PC-3 (cell line): ENCODE data around the gene FAM118B. TPM values are rescaled to one million over a fixed set of nuclear protein-coding genes. Genes with fewer than 3 reads are reported as not detected.
A peak's percentile ranks its signal among the peaks of the same experiment; 100 is the strongest.

Experiments used
- ATAC-seq: fragments of 200-7000 bp; cut with Tn5 transposase; 2 replicates; pipeline ENCODE4 v1.9.1; 2020; ENCODE audit warnings: mild to moderate bottlenecking, moderate library complexity
- BruUV-seq: library from RNA; stranded (reverse); fragments of 400-500 nt; replicated peaks from 2 replicates; lab custom pipeline; 2021; lab: Mats Ljungman, UMichigan
- CTCF ChIA-PET: fragments of 300-600 bp; sonication (Branson Sonifier 250); formaldehyde crosslinking; loops from one replicate; lab custom pipeline; 2022; ENCODE audit warnings: antibody characterized with exemption; lab: Charles Lee
- POLR2A ChIA-PET: fragments of 300-600 bp; sonication (Branson Sonifier 250); formaldehyde crosslinking; loops from one replicate; lab custom pipeline; 2022; ENCODE audit warnings: antibody characterized with exemption; ENCODE audit not compliant: unreplicated experiment; lab: Charles Lee
- DNase-seq: peaks from one replicate; pipeline ENCODE4 v3.0.0-alpha.2; 2015
- H2AFZ ChIP-seq: fragments of 300-600 bp; sonication (generic); 2 replicates; pipeline ENCODE4 v1.6.0; 2016; ENCODE audit warnings: antibody characterized with exemption, low read length
- H3F3A ChIP-seq: fragments of 300-600 bp; sonication (generic); one replicate; pipeline ENCODE4 v1.6.0; 2017; ENCODE audit warnings: antibody characterized with exemption, low read length, control low read depth, mild to moderate bottlenecking; ENCODE audit not compliant: unreplicated experiment
- H3K27ac ChIP-seq: fragments of 300-600 bp; sonication (generic); 2 replicates; pipeline ENCODE4 v1.5.1; 2016; ENCODE audit warnings: mild to moderate bottlenecking, low read length
- H3K27me3 ChIP-seq: fragments of 300-600 bp; sonication (generic); 2 replicates; pipeline ENCODE4 v1.6.1; 2016; ENCODE audit warnings: low read length, mixed read lengths
- H3K36me3 ChIP-seq: fragments of 300-600 bp; sonication (generic); 2 replicates; pipeline ENCODE4 v1.6.1; 2016; ENCODE audit warnings: low read depth, mixed run types, low read length, mixed read lengths
- H3K4me1 ChIP-seq: fragments of 300-600 bp; sonication (generic); 2 replicates; pipeline ENCODE4 v1.5.1; 2016; ENCODE audit warnings: low read length; ENCODE audit not compliant: insufficient read depth
- H3K4me2 ChIP-seq: fragments of 300-600 bp; sonication (generic); 2 replicates; pipeline ENCODE4 v1.6.0; 2016; ENCODE audit warnings: low read length
- H3K4me3 ChIP-seq: fragments of 300-600 bp; sonication (generic); 2 replicates; pipeline ENCODE4 v1.5.1; 2016; ENCODE audit warnings: mild to moderate bottlenecking, low read length, mixed read lengths
- H3K79me2 ChIP-seq: fragments of 300-600 bp; sonication (generic); 2 replicates; pipeline ENCODE4 v1.6.1; 2017; ENCODE audit warnings: low read length, mixed read lengths
- H3K9ac ChIP-seq: fragments of 300-600 bp; sonication (generic); 2 replicates; pipeline ENCODE4 v1.6.0; 2016; ENCODE audit warnings: mild to moderate bottlenecking, low read length
- H3K9me2 ChIP-seq: fragments of 300-600 bp; sonication (generic); replicated peaks from 2 replicates; pipeline ENCODE4 v1.6.1; 2016; ENCODE audit warnings: mixed run types, low read length, mixed read lengths
- H3K9me3 ChIP-seq: fragments of 300-600 bp; sonication (generic); 2 replicates; pipeline ENCODE4 v1.6.1; 2016; ENCODE audit warnings: low read length, mixed read lengths
- H4K20me1 ChIP-seq: fragments of 300-600 bp; sonication (generic); 2 replicates; pipeline ENCODE4 v1.6.1; 2016; ENCODE audit warnings: low read length, mixed read lengths
- EZH2 ChIP-seq: fragments of 300-600 bp; sonication (generic); IDR thresholded peaks from one replicate; pipeline ENCODE4 v1.6.1; 2017; ENCODE audit warnings: antibody characterized with exemption, mild to moderate bottlenecking, low read length; ENCODE audit not compliant: unreplicated experiment
- EZH2phosphoT487 ChIP-seq: fragments of 300-600 bp; sonication (generic); IDR thresholded peaks from 2 replicates; pipeline ENCODE4 v1.6.1; 2018; ENCODE audit warnings: mild to moderate bottlenecking, antibody characterized with exemption, low read length, borderline replicate concordance
- intact Hi-C: fragments of 100-400 bp; cut with micrococcal nuclease; formaldehyde crosslinking; loops from 2 replicates; pipeline ENCODE4 v1.9.0; 2023
- total RNA-seq: library from RNA; depleted of rRNA; stranded (reverse); fragments of >200 nt; gene quantifications from 2 replicates; pipeline ENCODE4 v1.2.3, GENCODE V29; 2014
- TF ChIP-seq, protein P1 (sequence below): fragments of 300-600 bp; sonication (generic); conservative IDR thresholded peaks from 2 replicates; pipeline ENCODE4 v1.5.1; 2017; ENCODE audit warnings: antibody characterized with exemption, low read depth, mild to moderate bottlenecking, low read length

The FAM118B gene
- total RNA-seq, 1 experiment from 2014 or later: 24.3 TPM

DNA sequence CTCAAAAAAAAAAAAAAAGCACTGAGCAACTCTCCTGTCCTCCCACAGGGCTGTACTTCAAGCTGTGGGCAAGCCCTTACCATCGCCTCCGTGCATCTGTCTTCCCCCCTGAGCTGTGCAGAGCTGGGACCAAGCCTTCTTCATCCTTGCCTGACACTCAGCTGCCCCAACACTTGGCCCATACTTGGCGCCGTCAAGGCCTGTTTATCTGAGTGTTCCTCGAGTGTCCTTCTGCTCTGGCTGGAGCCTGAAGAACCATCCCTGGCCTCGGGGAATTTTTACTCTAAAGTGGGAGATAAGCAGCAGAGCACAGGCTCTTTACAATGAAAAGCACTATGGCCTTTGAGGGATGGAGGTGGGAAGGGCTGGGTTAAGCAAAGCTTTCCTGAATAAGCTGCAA lies 69.7 kb downstream of the FAM118B start:
- ATAC-seq (no peak), DNase-seq (no peak)
- no peaks in the 10 kb centered on the region for H3F3A ChIP-seq
- no peak overlapping the region for H3K4me3 ChIP-seq
- no peaks in the 10 kb centered on the region for H3K9me3 ChIP-seq
- CTCF ChIA-PET: no interaction called here
- H2AFZ ChIP-seq: no peak overlapping the region
- no peak overlapping the region for H3K9ac ChIP-seq
- H3K27me3 ChIP-seq: no peaks in the 10 kb centered on the region
- intact Hi-C loops: no loop called here
- H3K36me3 ChIP-seq: peaks cover 19% of the 10 kb centered on the region; the same call in 1 of the 2 replicates
- TF ChIP-seq EZH2phosphoT487: no peak
- TF ChIP-seq EZH2: no peak
- no peak overlapping the region for H3K4me2 ChIP-seq
- no peaks in the 10 kb centered on the region for H4K20me1 ChIP-seq
- H3K27ac ChIP-seq: no peak overlapping the region
- POLR2A ChIA-PET: no interaction called here
- no peaks in the 10 kb centered on the region for H3K9me2 ChIP-seq
- H3K79me2 ChIP-seq: peaks cover 24% of the 10 kb centered on the region
- no TSS peak for BruUV-seq
- H3K4me1 ChIP-seq: peaks cover 30% of the 10 kb centered on the region; the same call in 1 of the 2 replicates

DNA sequence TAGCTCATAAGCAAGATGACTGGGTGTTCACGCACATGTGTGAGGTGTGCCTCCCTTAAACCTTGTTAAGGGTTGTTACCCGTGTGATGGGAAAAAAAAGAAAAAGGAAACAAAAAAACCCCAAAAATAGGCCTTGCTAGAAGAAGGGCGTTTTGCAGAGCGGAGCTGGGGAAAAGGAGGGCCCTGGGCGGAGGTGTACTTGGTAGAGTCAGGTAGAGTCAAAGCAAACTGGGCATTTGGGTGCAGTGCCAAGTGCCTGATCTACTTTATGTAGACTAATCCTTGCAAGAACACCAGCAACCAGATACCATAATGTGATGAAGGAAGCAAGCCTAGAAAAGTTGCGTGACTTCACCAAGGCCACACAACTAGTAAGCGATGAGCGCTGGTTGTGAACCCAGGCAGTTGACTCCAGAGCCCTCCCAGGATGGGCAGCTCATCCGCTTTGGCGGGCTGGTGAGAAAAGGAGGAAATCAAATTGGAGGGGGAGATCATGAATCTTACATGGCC lies 70.1 kb downstream of the FAM118B start:
- BruUV-seq: no TSS peak
- Histone ChIP-seq H3K27me3 (no peaks in the 10 kb centered on the region), H4K20me1 (no peaks in the 10 kb centered on the region), H3K4me3 (peak overlapping the region; percentile 82), H3K9me2 (no peaks in the 10 kb centered on the region), H3K36me3 (peaks cover 18% of the 10 kb centered on the region; the same call in 1 of the 2 replicates), H3K4me2 (peak overlapping the region; percentile 95), H3K27ac (no peak overlapping the region), H3K4me1 (peaks cover 30% of the 10 kb centered on the region; the same call in 1 of the 2 replicates), H3K79me2 (peaks cover 27% of the 10 kb centered on the region), H2AFZ (no peak overlapping the region; the same call in 1 of the 2 replicates), H3F3A (no peaks in the 10 kb centered on the region), H3K9me3 (no peaks in the 10 kb centered on the region), H3K9ac (no peak overlapping the region)
- DNase-seq: no peak
- no peak for ATAC-seq
- intact Hi-C loops: loop anchor here (2.0 kb wide), 1 partner anchor 71 kb away; the partner anchor contains the start of genes FAM118B and RPUSD4
- POLR2A ChIA-PET: no interaction called here
- TF ChIP-seq EZH2 (no peak), EZH2phosphoT487 (no peak)
- TF ChIP-seq, protein P1, sequence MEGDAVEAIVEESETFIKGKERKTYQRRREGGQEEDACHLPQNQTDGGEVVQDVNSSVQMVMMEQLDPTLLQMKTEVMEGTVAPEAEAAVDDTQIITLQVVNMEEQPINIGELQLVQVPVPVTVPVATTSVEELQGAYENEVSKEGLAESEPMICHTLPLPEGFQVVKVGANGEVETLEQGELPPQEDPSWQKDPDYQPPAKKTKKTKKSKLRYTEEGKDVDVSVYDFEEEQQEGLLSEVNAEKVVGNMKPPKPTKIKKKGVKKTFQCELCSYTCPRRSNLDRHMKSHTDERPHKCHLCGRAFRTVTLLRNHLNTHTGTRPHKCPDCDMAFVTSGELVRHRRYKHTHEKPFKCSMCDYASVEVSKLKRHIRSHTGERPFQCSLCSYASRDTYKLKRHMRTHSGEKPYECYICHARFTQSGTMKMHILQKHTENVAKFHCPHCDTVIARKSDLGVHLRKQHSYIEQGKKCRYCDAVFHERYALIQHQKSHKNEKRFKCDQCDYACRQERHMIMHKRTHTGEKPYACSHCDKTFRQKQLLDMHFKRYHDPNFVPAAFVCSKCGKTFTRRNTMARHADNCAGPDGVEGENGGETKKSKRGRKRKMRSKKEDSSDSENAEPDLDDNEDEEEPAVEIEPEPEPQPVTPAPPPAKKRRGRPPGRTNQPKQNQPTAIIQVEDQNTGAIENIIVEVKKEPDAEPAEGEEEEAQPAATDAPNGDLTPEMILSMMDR: no peak
- CTCF ChIA-PET: no interaction called here

GRCh38 chr11:126282361-126282735 lies 70.8 kb downstream of the FAM118B start:
- TF ChIP-seq, protein P1: no peak
- TF ChIP-seq EZH2phosphoT487: no peak
- TF ChIP-seq EZH2: no peak
- Histone ChIP-seq H3K4me3 (peak overlapping the region; percentile 82), H3K36me3 (peaks cover 13% of the 10 kb centered on the region; the same call in 1 of the 2 replicates), H3K27ac (peak overlapping the region; percentile 84), H3F3A (no peaks in the 10 kb centered on the region), H4K20me1 (no peaks in the 10 kb centered on the region), H3K9ac (peak overlapping the region; percentile 78), H2AFZ (peak overlapping the region; percentile 89), H3K9me2 (no peaks in the 10 kb centered on the region), H3K9me3 (no peaks in the 10 kb centered on the region), H3K4me1 (peaks cover 30% of the 10 kb centered on the region; the same call in 1 of the 2 replicates), H3K27me3 (no peaks in the 10 kb centered on the region), H3K79me2 (peaks cover 27% of the 10 kb centered on the region), H3K4me2 (peak overlapping the region; percentile 95)
- ChIA-PET CTCF (interaction anchor here (0.7 kb wide), 1 partner anchor 150 kb away, joined by 3 read pairs; no protein-coding TSS in a partner anchor), POLR2A (interaction anchor here (0.6 kb wide), 1 partner anchor 149 kb away, joined by 6 read pairs; no protein-coding TSS in a partner anchor)
- TSS peak; percentile 59 for BruUV-seq
- DNase-seq: peak; percentile 34
- ATAC-seq: peak; percentile 32
- intact Hi-C loops: loop anchor here (2.0 kb wide), 1 partner anchor 72 kb away; the partner anchor contains the start of genes FAM118B and RPUSD4
